Stomach (tissue), 9 donors: ENCODE data around the gene AKAP17A. TPM values are rescaled to one million over a fixed set of nuclear protein-coding genes. Genes with fewer than 3 reads are reported as not detected.

ENCODE experiments used
- DNase-seq, 2 donors: peaks; one replicate each; pipeline versions ENCODE4 v3.0.0 to v3.0.0-alpha.2; 2013 to 2019
- H3K27ac ChIP-seq, 5 donors: fragments of 200-600 bp in 4 of 5; sonication (generic) in 4 of 5; one replicate each; pipeline ENCODE4 v1.5.1; 2013 to 2019; ENCODE audit warnings: mild to moderate bottlenecking in 1 of 5, moderate library complexity in 1 of 5
- H3K27me3 ChIP-seq, 3 donors: fragments of 200-600 bp; sonication (generic); one replicate each; pipeline ENCODE4 v1.5.1; 2017 to 2019; ENCODE audit warnings: mixed run types in 1 of 3
- H3K36me3 ChIP-seq, 4 donors: fragments of 200-600 bp; sonication (generic); 1 replicate in 3 of 4; 2 replicates in 1 of 4; pipeline ENCODE4 v1.5.1; 2016 to 2019
- H3K4me1 ChIP-seq, 4 donors: fragments of 200-600 bp; sonication (generic); one replicate each; pipeline ENCODE4 v1.5.1; 2016 to 2019
- H3K4me3 ChIP-seq, 4 donors: fragments of 200-600 bp; sonication (generic) in 3 of 4; one replicate each; pipeline ENCODE4 v1.5.1; 2016 to 2019; ENCODE audit warnings: mild to moderate bottlenecking in 1 of 4
- H3K9me3 ChIP-seq, 4 donors: fragments of 200-600 bp; sonication (generic); one replicate each; pipeline ENCODE4 v1.5.1; 2016 to 2019
- EP300 ChIP-seq: sonication (generic); formaldehyde crosslinking; IDR thresholded peaks from one replicate; pipeline ENCODE4 v1.6.1; 2017; ENCODE audit warnings: antibody characterized with exemption
- POLR2A ChIP-seq, 4 donors: fragments of 450-650 bp; IDR thresholded peaks; one replicate each; pipeline ENCODE4 v1.6.1; 2016; ENCODE audit warnings: antibody characterized with exemption in 4 of 4, control low read depth in 2 of 4, mild to moderate bottlenecking in 1 of 4, moderate library complexity in 1 of 4
- POLR2AphosphoS5 ChIP-seq, 3 donors: sonication (generic); formaldehyde crosslinking; IDR thresholded peaks; one replicate each; pipeline ENCODE4 v1.6.1; 2016; ENCODE audit warnings: antibody characterized with exemption in 3 of 3
- WGBS, 5 donors: extraction: QIAGEN DNeasy Blood & Tissue Kit in 3 of 5; methylation state at CpG; one replicate each; pipeline versions ENCODE4 v1.1.5 to v1.1.7; 2013 to 2018; 5-methylcytosine and 5-hydroxymethylcytosine counted together
- intact Hi-C: fragments of 100-400 bp; cut with DNase I; formaldehyde crosslinking; loops from one replicate; pipeline ENCODE4 v1.15.1; 2023; ENCODE audit warnings: low total_unique reads
- polyA plus RNA-seq, 3 donors: library from polyadenylated mRNA; stranded (reverse); fragments of 200-250 nt; gene quantifications; one replicate each; pipeline ENCODE4 v1.2.3, GENCODE V29; 2013
- total RNA-seq, 5 donors: library from RNA; depleted of rRNA; stranded (reverse); fragments of >200 nt; gene quantifications; one replicate each; pipeline versions ENCODE4 v1.1.0 to v1.2.3, GENCODE V29; 2014 to 2016
- TF ChIP-seq, protein P1 (sequence below), 7 experiments: fragments of 450-650 bp in 4 of 7; fragments of 200-600 bp in 3 of 7; sonication (generic) in 3 of 7; IDR thresholded peaks; one replicate each; pipeline ENCODE4 v1.5.1; 2016 to 2019; ENCODE audit warnings: antibody characterized with exemption in 7 of 7, control low read depth in 2 of 7, mild to moderate bottlenecking in 1 of 7
- donor health status: healthy with polysubstance abuse.
- donor health status: Bipolar disorder and iron deficiency.
- donor health status: healthy.

The AKAP17A gene
- total and polyA plus RNA-seq, 8 donors, result 13.3 to 141 (median 41.8) TPM

GRCh38 chrX:1599791-1600405 lies 8.5 kb downstream of the AKAP17A start:
- Histone ChIP-seq H3K27ac (no peak overlapping the region), H3K4me3 (no peak overlapping the region), H3K4me1 (peaks cover 0 to 10% (median 4%) of the 10 kb centered on the region in 4 donors), H3K9me3 (peaks cover 0 to 9% (median 0%) of the 10 kb centered on the region in 4 donors), H3K36me3 (peaks cover 77 to 99% (median 97%) of the 10 kb centered on the region in 4 donors), H3K27me3 (no peaks in the 10 kb centered on the region)
- 94 to 97% (median 96%) methylated on average over 18 to 36 of the region's 36 CpGs for WGBS, 5 donors
- DNase-seq, result no peak
- intact Hi-C loops, result no loop called here
- TF ChIP-seq EP300 (no peak), POLR2AphosphoS5 (IDR thresholded peaks at IDR 0.05) (no peak), POLR2A (IDR thresholded peaks at IDR 0.05) (no peak)
- TF ChIP-seq, protein P1, sequence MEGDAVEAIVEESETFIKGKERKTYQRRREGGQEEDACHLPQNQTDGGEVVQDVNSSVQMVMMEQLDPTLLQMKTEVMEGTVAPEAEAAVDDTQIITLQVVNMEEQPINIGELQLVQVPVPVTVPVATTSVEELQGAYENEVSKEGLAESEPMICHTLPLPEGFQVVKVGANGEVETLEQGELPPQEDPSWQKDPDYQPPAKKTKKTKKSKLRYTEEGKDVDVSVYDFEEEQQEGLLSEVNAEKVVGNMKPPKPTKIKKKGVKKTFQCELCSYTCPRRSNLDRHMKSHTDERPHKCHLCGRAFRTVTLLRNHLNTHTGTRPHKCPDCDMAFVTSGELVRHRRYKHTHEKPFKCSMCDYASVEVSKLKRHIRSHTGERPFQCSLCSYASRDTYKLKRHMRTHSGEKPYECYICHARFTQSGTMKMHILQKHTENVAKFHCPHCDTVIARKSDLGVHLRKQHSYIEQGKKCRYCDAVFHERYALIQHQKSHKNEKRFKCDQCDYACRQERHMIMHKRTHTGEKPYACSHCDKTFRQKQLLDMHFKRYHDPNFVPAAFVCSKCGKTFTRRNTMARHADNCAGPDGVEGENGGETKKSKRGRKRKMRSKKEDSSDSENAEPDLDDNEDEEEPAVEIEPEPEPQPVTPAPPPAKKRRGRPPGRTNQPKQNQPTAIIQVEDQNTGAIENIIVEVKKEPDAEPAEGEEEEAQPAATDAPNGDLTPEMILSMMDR (IDR thresholded peaks at IDR 0.05), result no peak

- TF ChIP-seq, protein P1 (IDR thresholded peaks at IDR 0.05), result no peak
- TF ChIP-seq POLR2AphosphoS5 (IDR thresholded peaks at IDR 0.05) (no peak), POLR2A (IDR thresholded peaks at IDR 0.05) (no peak), EP300 (no peak)
- Histone ChIP-seq H3K36me3 (peaks cover 71 to 95% (median 92%) of the 10 kb centered on the region in 4 donors), H3K4me1 (peaks cover 0 to 6% (median 2%) of the 10 kb centered on the region in 4 donors), H3K9me3 (peaks cover 0 to 9% (median 0%) of the 10 kb centered on the region in 4 donors), H3K4me3 (no peak overlapping the region), H3K27ac (no peak overlapping the region), H3K27me3 (no peaks in the 10 kb centered on the region)
- DNase-seq, result no peak
- 97 to 99% (median 97%) methylated on average over 37 to 52 of the region's 52 CpGs for WGBS, 5 donors
- intact Hi-C loops, result no loop called here
Measured at GRCh38 chrX:1600406-1601050, 9.1 kb downstream of the AKAP17A start.

- Histone ChIP-seq H3K4me3 (no peak overlapping the region), H3K36me3 (peaks cover 64 to 95% (median 88%) of the 10 kb centered on the region in 4 donors), H3K9me3 (peaks cover 0 to 9% (median 0%) of the 10 kb centered on the region in 4 donors), H3K27ac (no peak overlapping the region), H3K27me3 (no peaks in the 10 kb centered on the region), H3K4me1 (peaks cover 0 to 6% (median 0%) of the 10 kb centered on the region in 4 donors)
- intact Hi-C loops, result no loop called here
- WGBS, 5 donors, result 92 to 99% (median 98%) methylated on average over 54 to 58 of the region's 58 CpGs
- DNase-seq, result no peak
- TF ChIP-seq POLR2A (IDR thresholded peaks at IDR 0.05) (no peak), POLR2AphosphoS5 (IDR thresholded peaks at IDR 0.05) (no peak)
- TF ChIP-seq, protein P1 (IDR thresholded peaks at IDR 0.05), result no peak
Measured at GRCh38 chrX:1601051-1601767, 9.8 kb downstream of the AKAP17A start.

GRCh38 chrX:1601768-1602085 lies 10.3 kb downstream of the AKAP17A start:
- Histone ChIP-seq H3K27me3 (no peaks in the 10 kb centered on the region), H3K9me3 (peaks cover 0 to 9% (median 0%) of the 10 kb centered on the region in 4 donors), H3K36me3 (peaks cover 64 to 97% (median 86%) of the 10 kb centered on the region in 4 donors), H3K27ac (no peak overlapping the region), H3K4me3 (no peak overlapping the region), H3K4me1 (peaks cover 0 to 6% (median 0%) of the 10 kb centered on the region in 4 donors)
- intact Hi-C loops, result no loop called here
- WGBS, 5 donors, result 92 to 96% (median 94%) methylated on average over 15 of the region's 15 CpGs
- no peak for TF ChIP-seq POLR2A (IDR thresholded peaks at IDR 0.05)
- TF ChIP-seq, protein P1 (IDR thresholded peaks at IDR 0.05), result no peak
- no peak for TF ChIP-seq EP300
- TF ChIP-seq POLR2AphosphoS5 (IDR thresholded peaks at IDR 0.05), result no peak
- no peak for DNase-seq
